ENCODE results near the gene FXYD1.

Gene FXYD1

DNA sequence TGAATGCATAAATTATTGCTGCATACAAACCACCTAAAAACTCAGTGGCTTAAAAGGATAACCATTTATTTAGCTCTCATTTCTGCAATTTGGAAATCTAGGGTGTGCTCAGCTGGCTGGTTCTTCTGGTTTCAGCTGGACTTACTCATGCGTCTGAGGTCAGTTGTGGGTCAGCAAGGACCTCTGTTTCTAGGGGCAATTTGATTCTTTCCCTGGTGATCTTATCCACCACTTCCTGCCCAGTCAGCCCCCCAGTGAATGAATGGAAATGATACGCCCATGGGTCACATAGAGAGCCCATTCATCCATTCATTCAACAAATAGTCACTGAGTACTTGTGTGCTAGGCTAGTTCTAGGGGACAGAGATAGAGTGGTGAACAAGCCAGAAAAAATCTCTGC lies 25.8 kb downstream of the FXYD1 start:
- DNase-seq (ENCODE audit: extremely low spot score), result no peak

GRCh38 chr19:35165200-35166058 lies 26.8 kb downstream of the FXYD1 start:
- TF ChIP-seq FOXM1 (IDR thresholded peaks at IDR 0.05; ENCODE audit: borderline replicate concordance) (no peak), SP1 (IDR thresholded peaks at IDR 0.05) (no peak), BHLHE40 (IDR thresholded peaks at IDR 0.05; ENCODE audit: borderline replicate concordance) (no peak), ELF4 (IDR thresholded peaks at IDR 0.05) (no peak), SUZ12 (IDR thresholded peaks at IDR 0.05) (no peak), PKNOX1 (IDR thresholded peaks at IDR 0.05) (no peak), HDGF (IDR thresholded peaks at IDR 0.05; ENCODE audit: borderline replicate concordance) (no peak), ARNT (IDR thresholded peaks at IDR 0.05) (no peak), FOXA1 (IDR thresholded peaks at IDR 0.05) (no peak), L3MBTL2 (conservative IDR thresholded peaks at IDR 0.05) (no peak), NFRKB (IDR thresholded peaks at IDR 0.05) (no peak), LEF1 (IDR thresholded peaks at IDR 0.05; ENCODE audit: borderline replicate concordance) (no peak), CTBP1 (IDR thresholded peaks at IDR 0.05; ENCODE audit: borderline replicate concordance) (no peak)
- CTCF ChIA-PET, result no interaction called here
- no peak for DNase-seq (ENCODE audit: extremely low spot score)
- POLR2A ChIA-PET, result no interaction called here

More for the DNA sequence above, 25.8 kb downstream of the FXYD1 start:
- no peak for TF ChIP-seq SUZ12 (IDR thresholded peaks at IDR 0.05)
- no peak for TF ChIP-seq CTBP1 (IDR thresholded peaks at IDR 0.05; ENCODE audit: borderline replicate concordance)
- TF ChIP-seq NFRKB (IDR thresholded peaks at IDR 0.05), result no peak
- TF ChIP-seq SP1 (IDR thresholded peaks at IDR 0.05), result no peak
- no peak for TF ChIP-seq LEF1 (IDR thresholded peaks at IDR 0.05; ENCODE audit: borderline replicate concordance)
- no peak for TF ChIP-seq L3MBTL2 (conservative IDR thresholded peaks at IDR 0.05)
- TF ChIP-seq TARDBP (IDR thresholded peaks at IDR 0.05), result no peak
- no peak for TF ChIP-seq ZNF384 (IDR thresholded peaks at IDR 0.05)
- ChIA-PET CTCF (no interaction called here), POLR2A (no interaction called here)

DNA sequence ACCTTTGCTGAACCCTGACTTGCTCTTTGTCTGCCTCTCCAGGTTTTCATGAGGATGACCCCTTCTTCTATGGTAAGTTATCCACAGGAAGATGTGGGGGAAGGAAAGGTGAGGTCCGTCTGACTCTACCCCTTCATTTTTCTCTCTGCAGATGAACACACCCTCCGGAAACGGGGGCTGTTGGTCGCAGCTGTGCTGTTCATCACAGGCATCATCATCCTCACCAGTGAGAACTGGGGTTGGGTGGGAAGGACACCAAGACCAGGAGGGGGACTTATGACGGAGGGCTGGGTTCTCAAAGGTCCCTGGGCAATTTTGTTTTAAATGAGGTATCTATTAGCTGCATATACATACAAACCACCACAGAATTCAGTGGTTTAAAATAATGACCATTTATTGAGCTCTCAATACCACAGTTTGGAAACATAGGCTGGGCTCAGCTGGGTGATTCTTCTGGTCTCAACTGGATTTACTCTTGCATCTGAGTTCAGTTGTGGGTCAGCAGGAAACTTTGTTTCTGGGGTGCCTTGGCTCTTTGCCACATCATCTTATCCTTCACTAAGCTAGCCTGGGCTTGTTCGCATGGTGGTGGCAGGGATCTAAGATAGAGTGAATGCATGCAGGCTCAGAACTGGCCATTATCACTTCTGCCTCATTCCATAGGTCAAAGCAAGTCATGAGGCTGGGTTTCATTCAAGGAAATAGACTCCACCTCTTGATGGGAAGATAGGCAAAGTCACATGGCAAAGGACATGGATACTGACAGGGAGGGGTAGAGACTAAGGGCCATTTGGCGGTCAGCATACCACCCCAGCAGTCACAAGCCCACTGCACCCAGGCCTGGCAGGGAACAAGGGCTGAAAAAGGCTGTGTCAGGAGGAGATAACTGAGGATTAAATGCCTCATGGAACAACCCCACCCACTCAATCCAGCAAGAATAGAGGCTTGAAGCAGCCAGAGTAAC lies 27.8 kb downstream of the FXYD1 start:
- TF ChIP-seq ARNT (IDR thresholded peaks at IDR 0.05), result no peak
- TF ChIP-seq PKNOX1 (IDR thresholded peaks at IDR 0.05), result no peak
- no peak for TF ChIP-seq BHLHE40 (IDR thresholded peaks at IDR 0.05; ENCODE audit: borderline replicate concordance)
- no peak for TF ChIP-seq ZNF384 (IDR thresholded peaks at IDR 0.05)
- TF ChIP-seq TARDBP (IDR thresholded peaks at IDR 0.05), result no peak
- TF ChIP-seq HDGF (IDR thresholded peaks at IDR 0.05; ENCODE audit: borderline replicate concordance), result no peak
- no peak for TF ChIP-seq SUZ12 (IDR thresholded peaks at IDR 0.05)
- no peak for TF ChIP-seq FOXA1 (IDR thresholded peaks at IDR 0.05)
- TF ChIP-seq NFRKB (IDR thresholded peaks at IDR 0.05), result no peak
- TF ChIP-seq LEF1 (IDR thresholded peaks at IDR 0.05; ENCODE audit: borderline replicate concordance), result no peak
- no peak for TF ChIP-seq L3MBTL2 (conservative IDR thresholded peaks at IDR 0.05)
- TF ChIP-seq CTBP1 (IDR thresholded peaks at IDR 0.05; ENCODE audit: borderline replicate concordance), result no peak
- TF ChIP-seq ELF4 (IDR thresholded peaks at IDR 0.05), result no peak
- no peak for TF ChIP-seq SP1 (IDR thresholded peaks at IDR 0.05)
- no peak for TF ChIP-seq FOXK2 (IDR thresholded peaks at IDR 0.05)
- TF ChIP-seq FOXM1 (IDR thresholded peaks at IDR 0.05; ENCODE audit: borderline replicate concordance), result no peak
- POLR2A ChIA-PET, result no interaction called here
- CTCF ChIA-PET, result no interaction called here
- no peak for DNase-seq (ENCODE audit: extremely low spot score)

GRCh38 chr19:35167251-35168119 lies 28.9 kb downstream of the FXYD1 start:
- TF ChIP-seq ZNF384 (IDR thresholded peaks at IDR 0.05) (no peak), NFRKB (IDR thresholded peaks at IDR 0.05) (no peak), TARDBP (IDR thresholded peaks at IDR 0.05) (no peak), ELF4 (IDR thresholded peaks at IDR 0.05) (no peak), L3MBTL2 (conservative IDR thresholded peaks at IDR 0.05) (no peak), CTBP1 (IDR thresholded peaks at IDR 0.05; ENCODE audit: borderline replicate concordance) (no peak), PKNOX1 (IDR thresholded peaks at IDR 0.05) (no peak), SUZ12 (IDR thresholded peaks at IDR 0.05) (no peak), FOXM1 (IDR thresholded peaks at IDR 0.05; ENCODE audit: borderline replicate concordance) (no peak), BHLHE40 (IDR thresholded peaks at IDR 0.05; ENCODE audit: borderline replicate concordance) (no peak), FOXA1 (IDR thresholded peaks at IDR 0.05) (no peak), LEF1 (IDR thresholded peaks at IDR 0.05; ENCODE audit: borderline replicate concordance) (no peak)
- DNase-seq (ENCODE audit: extremely low spot score), result no peak
- CTCF ChIA-PET, result no interaction called here

DNA sequence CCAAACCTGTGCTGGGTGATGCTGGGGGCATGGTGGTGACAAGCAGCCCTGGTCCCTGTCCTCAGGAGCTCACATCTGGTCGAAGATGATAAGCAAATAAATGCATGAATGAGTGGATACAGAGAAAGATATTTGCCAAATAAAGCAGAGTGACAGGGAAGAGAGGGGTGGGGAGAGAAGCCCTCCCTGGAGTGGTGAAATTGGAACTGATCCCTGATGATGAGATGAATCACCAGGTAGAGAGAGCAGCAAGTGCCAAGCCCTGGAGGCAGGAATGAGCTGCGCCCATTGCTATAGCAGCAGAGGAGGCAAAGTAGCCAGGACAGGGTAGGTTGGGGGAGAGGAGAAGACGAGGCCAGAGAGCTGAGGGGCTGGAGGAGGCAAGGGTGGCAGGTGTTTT lies 29.6 kb downstream of the FXYD1 start:
- TF ChIP-seq L3MBTL2 (conservative IDR thresholded peaks at IDR 0.05), result no peak
- TF ChIP-seq ARNT (IDR thresholded peaks at IDR 0.05), result no peak
- TF ChIP-seq NFRKB (IDR thresholded peaks at IDR 0.05), result no peak
- TF ChIP-seq ELF4 (IDR thresholded peaks at IDR 0.05), result no peak
- ChIA-PET CTCF (no interaction called here), POLR2A (no interaction called here)
- DNase-seq (ENCODE audit: extremely low spot score), result no peak

More at GRCh38 chr19:35167251-35168119, 28.9 kb downstream of the FXYD1 start:
- POLR2A ChIA-PET, result no interaction called here
